ENCODE results near the gene ERP44. TPM values are rescaled to one million over a fixed set of nuclear protein-coding genes. Genes with fewer than 3 reads are reported as not detected.
"Not testable (repeated sequence)": the region's sequence is repeated elsewhere in the genome, so short reads cannot be mapped to it uniquely, and the experiment has no call there.

Gene ERP44
- total RNA-seq, 1 donor from 2014 or later: 18.3 TPM

DNA sequence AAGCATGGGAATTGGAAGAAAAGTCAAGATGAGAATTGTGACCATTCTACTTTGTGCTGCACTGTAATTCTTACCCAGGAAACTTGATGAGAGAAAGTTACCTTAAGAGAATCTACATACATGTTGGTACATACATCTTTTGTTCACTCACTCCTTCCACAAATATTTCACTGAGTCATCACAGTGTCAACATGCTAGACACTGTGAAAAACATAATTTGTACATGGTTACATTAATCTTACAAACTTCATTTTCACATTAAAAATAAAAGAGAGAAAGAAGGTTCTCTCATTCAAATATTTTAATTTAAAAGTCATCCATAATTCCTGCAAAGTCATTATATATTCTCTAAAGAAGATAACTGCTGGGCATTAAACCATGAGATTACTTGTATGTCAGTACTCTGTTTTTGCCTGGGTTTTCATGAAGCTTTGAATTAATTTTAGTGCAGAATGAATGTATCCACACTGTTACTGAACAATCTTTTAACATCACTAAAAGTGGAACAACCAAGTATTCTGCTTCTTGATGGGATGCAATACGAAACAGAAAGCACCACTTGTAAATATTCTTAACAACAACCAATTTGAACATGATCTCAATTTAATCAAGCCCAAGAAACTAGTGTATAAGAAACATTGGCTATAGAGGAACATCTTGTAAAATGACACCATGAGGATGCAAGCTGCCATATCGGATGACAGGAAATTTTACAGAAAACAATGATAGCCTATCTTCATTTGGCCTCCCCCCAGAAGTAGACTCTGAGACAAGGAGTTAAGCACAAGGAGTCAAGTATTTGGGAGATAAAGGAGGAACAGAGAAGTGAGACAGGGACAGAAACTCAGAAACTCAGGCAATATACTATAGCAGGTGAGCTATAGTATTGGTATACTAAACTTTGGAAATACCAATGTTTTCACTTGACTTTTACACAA, 28.4 kb downstream of the ERP44 start:
- no peak overlapping the region for H3K27ac Mint-ChIP-seq
- no peak overlapping the region for H3K4me3 Mint-ChIP-seq
- H3K9me3 Mint-ChIP-seq: no peaks in the 10 kb centered on the region
- H3K27me3 Mint-ChIP-seq (ENCODE audit: low read depth): no peaks in the 10 kb centered on the region
- DNase-seq (ENCODE audit: low spot score in 2 of 2, unreplicated experiment in 2 of 2): no peak
- peaks cover 9% of the 10 kb centered on the region for H3K36me3 Mint-ChIP-seq
- H3K4me1 Mint-ChIP-seq: no peaks in the 10 kb centered on the region
- TF ChIP-seq, protein P1, sequence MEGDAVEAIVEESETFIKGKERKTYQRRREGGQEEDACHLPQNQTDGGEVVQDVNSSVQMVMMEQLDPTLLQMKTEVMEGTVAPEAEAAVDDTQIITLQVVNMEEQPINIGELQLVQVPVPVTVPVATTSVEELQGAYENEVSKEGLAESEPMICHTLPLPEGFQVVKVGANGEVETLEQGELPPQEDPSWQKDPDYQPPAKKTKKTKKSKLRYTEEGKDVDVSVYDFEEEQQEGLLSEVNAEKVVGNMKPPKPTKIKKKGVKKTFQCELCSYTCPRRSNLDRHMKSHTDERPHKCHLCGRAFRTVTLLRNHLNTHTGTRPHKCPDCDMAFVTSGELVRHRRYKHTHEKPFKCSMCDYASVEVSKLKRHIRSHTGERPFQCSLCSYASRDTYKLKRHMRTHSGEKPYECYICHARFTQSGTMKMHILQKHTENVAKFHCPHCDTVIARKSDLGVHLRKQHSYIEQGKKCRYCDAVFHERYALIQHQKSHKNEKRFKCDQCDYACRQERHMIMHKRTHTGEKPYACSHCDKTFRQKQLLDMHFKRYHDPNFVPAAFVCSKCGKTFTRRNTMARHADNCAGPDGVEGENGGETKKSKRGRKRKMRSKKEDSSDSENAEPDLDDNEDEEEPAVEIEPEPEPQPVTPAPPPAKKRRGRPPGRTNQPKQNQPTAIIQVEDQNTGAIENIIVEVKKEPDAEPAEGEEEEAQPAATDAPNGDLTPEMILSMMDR (IDR thresholded peaks at IDR 0.05; ENCODE audit: unreplicated experiment): no peak

DNA sequence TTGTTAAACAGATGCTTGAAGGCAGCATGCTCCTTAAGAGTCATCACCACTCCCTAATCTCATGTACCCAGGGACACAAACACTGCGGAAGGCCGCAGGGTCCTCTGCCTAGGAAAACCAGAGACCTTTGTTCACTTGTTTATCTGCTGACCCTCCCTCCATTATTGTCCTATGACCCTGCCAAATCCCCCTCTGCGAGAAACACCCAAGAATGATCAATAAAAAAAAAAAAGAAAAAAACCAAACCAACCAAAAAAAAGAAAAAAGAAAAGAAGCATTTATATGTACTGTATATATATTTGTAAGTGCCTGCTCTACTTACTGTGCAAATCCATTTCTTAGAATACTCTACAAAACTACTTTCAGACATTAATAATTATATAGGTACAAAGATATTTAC, 29.7 kb downstream of the ERP44 start:
- H3K4me1 Mint-ChIP-seq; H3K4me3 Mint-ChIP-seq; H3K27me3 Mint-ChIP-seq (ENCODE audit: low read depth); DNase-seq (ENCODE audit: low spot score in 2 of 2, unreplicated experiment in 2 of 2); H3K9me3 Mint-ChIP-seq; H3K27ac Mint-ChIP-seq; H3K36me3 Mint-ChIP-seq: not testable (repeated sequence)

DNA sequence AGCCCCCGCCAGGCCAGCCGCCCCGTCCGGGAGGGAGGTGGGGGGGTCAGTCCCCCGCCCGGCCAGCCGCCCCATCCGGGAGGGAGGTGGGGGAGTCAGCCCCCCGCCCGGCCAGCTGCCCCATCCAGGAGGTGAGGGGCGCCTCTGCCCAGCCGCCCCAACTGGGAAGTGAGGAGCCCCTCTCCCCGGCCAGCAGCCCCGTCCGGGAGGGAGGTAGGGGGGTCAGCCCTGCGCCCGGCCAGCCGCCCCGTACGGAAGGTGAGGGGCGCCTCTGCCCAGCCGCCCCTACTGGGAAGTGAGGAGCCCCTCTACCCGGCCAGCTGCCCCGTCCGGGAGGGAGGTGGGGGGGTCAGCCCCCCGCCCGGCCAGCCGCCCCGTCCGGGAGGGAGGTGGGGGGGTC, 30.8 kb downstream of the ERP44 start:
- not testable (repeated sequence) for H3K4me1 Mint-ChIP-seq; H3K27me3 Mint-ChIP-seq (ENCODE audit: low read depth); H3K36me3 Mint-ChIP-seq; H3K4me3 Mint-ChIP-seq; H3K27ac Mint-ChIP-seq; H3K9me3 Mint-ChIP-seq; DNase-seq (ENCODE audit: low spot score in 2 of 2, unreplicated experiment in 2 of 2)

DNA sequence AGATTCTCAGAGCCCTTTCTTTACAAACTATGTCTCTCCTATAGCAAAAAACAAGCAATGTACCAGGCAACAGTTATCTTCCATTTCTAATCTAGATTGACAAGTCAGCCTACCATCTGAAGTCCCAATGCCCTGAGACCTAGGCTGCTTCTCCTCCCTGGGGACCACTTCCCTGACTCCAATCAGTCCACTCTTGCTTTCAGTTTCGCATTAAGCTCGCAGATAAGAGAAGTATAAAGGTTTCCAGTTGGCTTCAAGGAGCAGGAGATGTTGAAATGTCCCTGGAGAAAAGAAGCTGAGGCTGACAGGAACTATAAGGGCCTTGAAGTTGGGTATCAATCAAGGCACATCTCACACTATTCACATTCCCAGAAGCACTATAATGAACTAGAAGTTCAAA, 32.3 kb downstream of the ERP44 start:
- Mint-ChIP-seq H3K27ac (no peak overlapping the region), H3K36me3 (peaks cover 9% of the 10 kb centered on the region), H3K4me1 (peaks cover 5% of the 10 kb centered on the region), H3K9me3 (no peaks in the 10 kb centered on the region), H3K27me3 (ENCODE audit: low read depth) (no peaks in the 10 kb centered on the region), H3K4me3 (no peak overlapping the region)
- TF ChIP-seq, protein P1 (IDR thresholded peaks at IDR 0.05; ENCODE audit: unreplicated experiment): no peak
- DNase-seq (ENCODE audit: low spot score in 2 of 2, unreplicated experiment in 2 of 2): no peak

DNA sequence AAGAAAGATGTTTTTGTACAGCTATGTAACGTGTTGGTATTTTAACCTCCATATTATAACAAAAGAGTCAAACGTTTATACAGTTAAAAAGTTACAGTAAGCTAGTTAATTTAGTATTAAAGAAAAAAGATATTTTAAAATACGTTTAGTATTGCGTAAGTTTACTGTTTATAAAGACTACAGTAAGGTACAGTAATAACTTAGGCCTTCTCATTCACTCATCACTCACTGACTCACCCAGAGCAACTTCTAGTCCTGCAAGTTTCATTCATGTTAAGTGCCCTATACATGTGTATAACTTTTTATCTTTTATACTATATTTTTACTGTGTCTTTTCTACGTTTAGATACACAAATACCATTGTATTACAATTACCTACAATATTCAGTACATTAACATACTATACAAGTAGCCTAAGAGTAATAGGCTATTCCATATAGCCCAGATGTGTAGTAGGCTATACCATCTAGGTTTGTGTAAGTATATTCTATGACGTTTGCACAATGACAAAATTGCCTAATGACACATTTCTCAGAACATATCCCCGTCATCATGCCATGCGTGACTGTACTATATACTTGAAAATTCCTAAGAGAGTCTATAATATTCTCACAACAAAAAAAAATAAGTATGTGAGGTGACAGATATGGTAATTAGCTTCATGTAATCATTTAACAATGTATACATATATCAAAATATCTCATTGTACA, 33.8 kb downstream of the ERP44 start:
- Mint-ChIP-seq H3K27me3 (ENCODE audit: low read depth) (no peaks in the 10 kb centered on the region), H3K4me1 (peaks cover 5% of the 10 kb centered on the region), H3K4me3 (no peak overlapping the region), H3K27ac (no peak overlapping the region), H3K9me3 (no peaks in the 10 kb centered on the region), H3K36me3 (peaks cover 9% of the 10 kb centered on the region)
- DNase-seq (ENCODE audit: low spot score in 2 of 2, unreplicated experiment in 2 of 2): no peak
- TF ChIP-seq, protein P1 (IDR thresholded peaks at IDR 0.05; ENCODE audit: unreplicated experiment): no peak

DNA sequence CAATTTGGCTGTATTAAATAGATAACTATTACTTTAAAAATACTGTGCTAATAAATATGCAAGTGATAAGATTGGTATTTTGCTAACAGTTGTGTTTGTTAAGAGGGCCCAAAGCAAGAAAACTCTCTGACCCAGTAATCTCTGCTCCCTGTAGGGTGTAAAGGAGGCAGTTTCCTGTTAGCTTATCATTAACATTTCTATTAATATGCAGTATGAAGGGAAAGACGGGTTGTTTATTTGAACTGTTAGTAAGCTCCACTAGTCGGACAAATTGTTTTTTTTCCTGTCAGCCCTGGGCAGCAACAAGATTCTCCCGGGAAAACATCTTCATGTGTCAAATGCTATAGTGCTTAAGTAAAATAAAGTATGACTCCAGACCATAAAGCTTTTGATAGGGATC, 35.6 kb downstream of the ERP44 start:
- TF ChIP-seq, protein P1 (IDR thresholded peaks at IDR 0.05; ENCODE audit: unreplicated experiment): no peak
- Mint-ChIP-seq H3K9me3 (no peaks in the 10 kb centered on the region), H3K27ac (no peak overlapping the region), H3K27me3 (ENCODE audit: low read depth) (no peaks in the 10 kb centered on the region), H3K4me3 (no peak overlapping the region), H3K36me3 (peaks cover 12% of the 10 kb centered on the region), H3K4me1 (peaks cover 5% of the 10 kb centered on the region)
- no peak for DNase-seq (ENCODE audit: low spot score in 2 of 2, unreplicated experiment in 2 of 2)

DNA sequence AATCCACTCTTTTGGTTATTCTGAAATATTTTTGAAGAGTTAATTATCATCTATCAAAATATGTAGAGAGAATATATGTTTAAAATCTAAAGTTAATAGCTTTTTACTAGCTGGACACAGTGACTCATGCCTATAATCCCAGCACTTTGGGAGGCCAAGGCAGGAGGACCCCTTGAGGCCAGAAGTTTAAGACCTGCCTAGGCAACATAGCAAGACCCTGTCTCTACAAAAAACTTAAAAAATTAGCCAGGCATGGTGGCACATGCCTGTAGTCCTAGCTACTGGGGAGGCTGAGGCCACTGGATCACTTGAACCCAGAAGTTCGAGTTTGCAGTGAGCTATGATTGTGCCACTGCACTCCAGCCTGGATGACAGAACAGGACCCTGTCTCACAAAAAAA, 36.1 kb downstream of the ERP44 start:
- peaks cover 12% of the 10 kb centered on the region for H3K36me3 Mint-ChIP-seq
- not testable (repeated sequence) for H3K4me1 Mint-ChIP-seq; DNase-seq (ENCODE audit: low spot score in 2 of 2, unreplicated experiment in 2 of 2); H3K4me3 Mint-ChIP-seq; H3K27me3 Mint-ChIP-seq (ENCODE audit: low read depth); H3K9me3 Mint-ChIP-seq; H3K27ac Mint-ChIP-seq
